ENCODE measurements around the gene EXOC3L4.

Gene EXOC3L4

GRCh38 chr14:103128631-103129300, 34.2 kb downstream of the EXOC3L4 start:
- TF ChIP-seq, protein P1, sequence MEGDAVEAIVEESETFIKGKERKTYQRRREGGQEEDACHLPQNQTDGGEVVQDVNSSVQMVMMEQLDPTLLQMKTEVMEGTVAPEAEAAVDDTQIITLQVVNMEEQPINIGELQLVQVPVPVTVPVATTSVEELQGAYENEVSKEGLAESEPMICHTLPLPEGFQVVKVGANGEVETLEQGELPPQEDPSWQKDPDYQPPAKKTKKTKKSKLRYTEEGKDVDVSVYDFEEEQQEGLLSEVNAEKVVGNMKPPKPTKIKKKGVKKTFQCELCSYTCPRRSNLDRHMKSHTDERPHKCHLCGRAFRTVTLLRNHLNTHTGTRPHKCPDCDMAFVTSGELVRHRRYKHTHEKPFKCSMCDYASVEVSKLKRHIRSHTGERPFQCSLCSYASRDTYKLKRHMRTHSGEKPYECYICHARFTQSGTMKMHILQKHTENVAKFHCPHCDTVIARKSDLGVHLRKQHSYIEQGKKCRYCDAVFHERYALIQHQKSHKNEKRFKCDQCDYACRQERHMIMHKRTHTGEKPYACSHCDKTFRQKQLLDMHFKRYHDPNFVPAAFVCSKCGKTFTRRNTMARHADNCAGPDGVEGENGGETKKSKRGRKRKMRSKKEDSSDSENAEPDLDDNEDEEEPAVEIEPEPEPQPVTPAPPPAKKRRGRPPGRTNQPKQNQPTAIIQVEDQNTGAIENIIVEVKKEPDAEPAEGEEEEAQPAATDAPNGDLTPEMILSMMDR (IDR thresholded peaks at IDR 0.05; ENCODE audit: unreplicated experiment in 3 of 3), result no peak
- Mint-ChIP-seq H3K27me3 (ENCODE audit: low read depth) (peaks cover 26% of the 10 kb centered on the region), H3K36me3 (ENCODE audit: low read depth) (peaks cover 4% of the 10 kb centered on the region), H3K9me3 (no peaks in the 10 kb centered on the region), H3K4me3 (peak overlapping the region in 2 of 3 experiments; percentile 7 to 11), H3K4me1 (peaks cover 44% of the 10 kb centered on the region), H3K27ac (peak overlapping the region in 2 of 3 experiments; percentile 14 to 45)

GRCh38 chr14:103129301-103130016, 34.9 kb downstream of the EXOC3L4 start:
- peaks cover 9% of the 10 kb centered on the region for H3K36me3 Mint-ChIP-seq (ENCODE audit: low read depth)
- peaks cover 39% of the 10 kb centered on the region for H3K4me1 Mint-ChIP-seq
- TF ChIP-seq, protein P1 (IDR thresholded peaks at IDR 0.05; ENCODE audit: unreplicated experiment in 3 of 3), result no peak
- no peaks in the 10 kb centered on the region for H3K9me3 Mint-ChIP-seq
- H3K27me3 Mint-ChIP-seq (ENCODE audit: low read depth), result peaks cover 31% of the 10 kb centered on the region
- H3K27ac Mint-ChIP-seq, result peak overlapping the region in 2 of 3 experiments; percentile 2 to 45
- H3K4me3 Mint-ChIP-seq, result peak overlapping the region in 2 of 3 experiments; percentile 7 to 11

DNA sequence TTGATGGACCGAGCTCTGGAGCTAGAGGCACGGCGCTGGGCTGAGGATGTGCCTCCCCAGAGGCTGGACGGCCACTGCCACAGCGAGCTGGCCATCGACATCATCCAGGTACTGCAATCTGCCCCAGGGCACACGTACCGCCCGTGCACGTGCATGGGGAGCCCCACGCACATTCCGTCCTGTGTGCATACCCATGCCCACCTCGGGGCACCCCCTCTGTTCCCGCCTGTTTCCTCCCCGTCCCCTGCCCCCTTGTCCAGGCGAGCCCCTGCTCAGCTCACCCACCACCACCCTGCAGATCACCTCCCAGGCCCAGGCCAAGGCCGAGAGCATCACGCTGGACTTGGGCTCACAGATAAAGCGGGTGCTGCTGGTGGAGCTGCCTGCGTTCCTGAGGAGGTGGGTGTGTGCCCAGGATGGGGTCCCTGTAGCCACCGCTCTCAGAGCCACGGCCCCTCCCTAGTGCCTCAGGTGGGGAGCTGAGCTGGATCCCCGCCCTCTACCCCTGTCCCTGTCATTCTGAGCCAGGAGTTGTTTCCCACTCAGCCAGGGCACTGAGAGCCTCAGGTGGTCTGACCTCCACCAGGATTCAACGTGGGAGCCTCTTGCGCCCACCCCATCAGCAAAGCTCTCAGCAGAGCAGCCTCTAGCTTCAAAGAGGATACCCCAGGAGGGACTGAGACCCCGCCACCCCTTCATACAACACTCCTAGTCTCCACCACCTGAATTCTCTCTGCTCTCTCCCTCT, 35.7 kb downstream of the EXOC3L4 start:
- Mint-ChIP-seq H3K9me3 (no peaks in the 10 kb centered on the region), H3K27ac (peak overlapping the region in 2 of 3 experiments; percentile 40 to 90), H3K4me3 (peak overlapping the region in 2 of 3 experiments; percentile 10 to 41), H3K27me3 (ENCODE audit: low read depth) (peaks cover 28% of the 10 kb centered on the region), H3K4me1 (peaks cover 39% of the 10 kb centered on the region), H3K36me3 (ENCODE audit: low read depth) (peaks cover 13% of the 10 kb centered on the region)
- TF ChIP-seq, protein P1 (IDR thresholded peaks at IDR 0.05; ENCODE audit: unreplicated experiment in 3 of 3), result no peak

GRCh38 chr14:103130965-103131364, 36.4 kb downstream of the EXOC3L4 start:
- H3K27ac Mint-ChIP-seq, result peak overlapping the region; percentile 90 to 93 (median 93)
- peaks cover 13% of the 10 kb centered on the region for H3K36me3 Mint-ChIP-seq (ENCODE audit: low read depth)
- peaks cover 21% of the 10 kb centered on the region for H3K27me3 Mint-ChIP-seq (ENCODE audit: low read depth)
- no peaks in the 10 kb centered on the region for H3K9me3 Mint-ChIP-seq
- peak overlapping the region; percentile 36 to 59 (median 41) for H3K4me3 Mint-ChIP-seq
- peaks cover 36% of the 10 kb centered on the region for H3K4me1 Mint-ChIP-seq
- TF ChIP-seq, protein P1 (IDR thresholded peaks at IDR 0.05; ENCODE audit: unreplicated experiment in 3 of 3), result no peak

DNA sequence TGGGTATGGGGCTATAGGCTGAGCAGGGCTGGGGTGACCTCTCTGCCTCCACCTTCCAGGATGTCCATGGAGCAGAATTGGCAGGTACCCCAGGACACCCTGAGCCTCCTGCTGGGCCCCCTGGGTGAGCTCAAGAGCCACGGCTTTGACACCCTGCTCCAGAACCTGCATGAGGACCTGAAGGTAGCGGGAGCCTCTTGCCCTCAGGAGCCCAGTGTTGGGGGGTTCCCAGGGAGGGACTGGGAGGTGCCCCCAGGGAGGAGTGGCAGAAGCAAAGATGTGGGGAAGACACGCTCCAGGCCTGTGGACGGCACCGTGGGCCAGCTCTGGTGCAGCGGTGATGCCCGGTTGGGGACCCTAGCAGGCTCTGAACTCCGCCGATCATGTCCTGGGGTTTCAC, 37.1 kb downstream of the EXOC3L4 start:
- Mint-ChIP-seq H3K27me3 (ENCODE audit: low read depth) (peaks cover 18% of the 10 kb centered on the region), H3K27ac (peak overlapping the region; percentile 90 to 93 (median 93)), H3K4me1 (peaks cover 31% of the 10 kb centered on the region), H3K4me3 (no peak overlapping the region), H3K36me3 (ENCODE audit: low read depth) (peaks cover 13% of the 10 kb centered on the region), H3K9me3 (no peaks in the 10 kb centered on the region)
- TF ChIP-seq, protein P1 (IDR thresholded peaks at IDR 0.05; ENCODE audit: unreplicated experiment in 3 of 3), result no peak
